ENCODE results near the gene COL7A1. TPM values are rescaled to one million over a fixed set of nuclear protein-coding genes. Genes with fewer than 3 reads are reported as not detected.

The COL7A1 gene
- total and polyA plus RNA-seq, 2 of the 13 experiments (the other 11 are each of a cell fraction or from before 2014, with no cell fraction given): 2.7 to 11.7 TPM

DNA sequence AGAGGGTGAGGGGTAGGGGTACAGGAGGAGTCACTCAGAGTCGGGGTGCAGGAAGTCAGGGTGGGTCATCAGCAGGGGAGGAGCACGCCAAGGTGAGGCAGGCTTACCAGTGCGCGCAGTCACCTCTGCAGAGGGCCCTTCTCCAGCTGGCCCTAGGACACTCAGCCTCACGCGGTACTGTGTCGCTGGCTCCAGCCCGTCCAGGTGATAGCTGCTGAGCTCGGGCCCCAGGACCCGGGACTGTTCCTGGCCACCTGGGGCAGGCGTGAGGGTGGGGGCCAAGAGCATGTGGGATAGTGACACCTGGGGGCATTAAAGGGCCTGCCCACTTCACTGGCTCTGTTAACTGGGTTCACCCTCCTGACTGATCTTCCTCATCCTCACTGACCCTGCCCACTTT, 7.4 kb downstream of the COL7A1 start (continued):
- TF ChIP-seq ETV6 (CRISPR knock-in tag; conservative IDR thresholded peaks at IDR 0.05) (no peak), RARA (CRISPR knock-in tag; IDR thresholded peaks at IDR 0.05) (no peak), FOSL2 (CRISPR knock-in tag; IDR thresholded peaks at IDR 0.05) (no peak), TBP (CRISPR knock-in tag; IDR thresholded peaks at IDR 0.05) (no peak), ZNF577 (CRISPR knock-in tag; IDR thresholded peaks at IDR 0.05; ENCODE audit: borderline replicate concordance, low read depth) (no peak), BRF2 (CRISPR knock-in tag; IDR thresholded peaks at IDR 0.05) (no peak)

- H3K4me1 ChIP-seq (ENCODE audit: insufficient read depth, low read length): peaks cover 24% of the 10 kb centered on the region
- no peak overlapping the region for H3K9ac ChIP-seq (ENCODE audit: insufficient read depth, low read depth, low read length)
- WGBS (ENCODE audit: low lambda C conversion rate): 43% methylated on average over 8 of the region's 8 CpGs
- no peaks in the 10 kb centered on the region for H4K20me1 ChIP-seq (ENCODE audit: insufficient read depth, low read length)
- ChIA-PET POLR2A (no interaction called here), CTCF (ENCODE audit: low intra/inter-chr PET ratio, low total read pairs) (no interaction called here)
- no TSS peak for BruUV-seq (replicated peaks)
- 0 out of 5 replicates have a peak, but pooled peaks cover 0 to 4% of the 10 kb centered on the region in 2 experiments for H3K27me3 ChIP-seq (ENCODE audit: control insufficient read depth in 1 of 2, insufficient read depth in 2 of 2, low read length in 2 of 2)
- no peaks in the 10 kb centered on the region for H3K9me3 ChIP-seq (ENCODE audit: low read length)
- in situ Hi-C loops (cut with HindIII; ENCODE audit: extremely low pct_ligation_motif_present, low pct_unique_long_range_greater_than_20kb): no loop called here
- FAIRE-seq (no peak), ATAC-seq (no peak), DNase-seq (ENCODE audit: low spot score) (no peak)
- TF ChIP-seq, protein P1, sequence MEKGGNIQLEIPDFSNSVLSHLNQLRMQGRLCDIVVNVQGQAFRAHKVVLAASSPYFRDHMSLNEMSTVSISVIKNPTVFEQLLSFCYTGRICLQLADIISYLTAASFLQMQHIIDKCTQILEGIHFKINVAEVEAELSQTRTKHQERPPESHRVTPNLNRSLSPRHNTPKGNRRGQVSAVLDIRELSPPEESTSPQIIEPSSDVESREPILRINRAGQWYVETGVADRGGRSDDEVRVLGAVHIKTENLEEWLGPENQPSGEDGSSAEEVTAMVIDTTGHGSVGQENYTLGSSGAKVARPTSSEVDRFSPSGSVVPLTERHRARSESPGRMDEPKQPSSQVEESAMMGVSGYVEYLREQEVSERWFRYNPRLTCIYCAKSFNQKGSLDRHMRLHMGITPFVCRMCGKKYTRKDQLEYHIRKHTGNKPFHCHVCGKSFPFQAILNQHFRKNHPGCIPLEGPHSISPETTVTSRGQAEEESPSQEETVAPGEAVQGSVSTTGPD (CRISPR knock-in tag; IDR thresholded peaks at IDR 0.05): no peak
- no peak for TF ChIP-seq ZNF761 (CRISPR knock-in tag; conservative IDR thresholded peaks at IDR 0.05)
- TF ChIP-seq NCOR1 (IDR thresholded peaks at IDR 0.05; ENCODE audit: borderline replicate concordance, low read length): no peak
- no peak for TF ChIP-seq REL (CRISPR knock-in tag; conservative IDR thresholded peaks at IDR 0.05)
- no peak for TF ChIP-seq TAF15 (IDR thresholded peaks at IDR 0.05; ENCODE audit: low read depth, low read length, poor library complexity, severe bottlenecking)
- TF ChIP-seq SYNCRIP (IDR thresholded peaks at IDR 0.05; ENCODE audit: insufficient read depth, low read depth, low read length): no peak
- no peak for TF ChIP-seq ZNF101 (CRISPR knock-in tag; IDR thresholded peaks at IDR 0.05; ENCODE audit: borderline replicate concordance, low read depth)
- no peaks in the 10 kb centered on the region for H3K36me3 ChIP-seq (replicated peaks in 1 of 2; ENCODE audit: control insufficient read depth in 1 of 2, insufficient read depth in 2 of 2, low read length in 2 of 2)
- no peak overlapping the region for H3K4me2 ChIP-seq (ENCODE audit: low read depth, low read length)
- intact Hi-C loops (cut with micrococcal nuclease; ENCODE audit: unreplicated experiment): no loop called here
- H3K4me3 ChIP-seq (replicated peaks in 1 of 3; ENCODE audit: insufficient read depth in 1 of 3, low read depth in 2 of 3, low read length in 3 of 3): no peak overlapping the region
- H3K79me2 ChIP-seq (ENCODE audit: insufficient read depth, low read length): no peaks in the 10 kb centered on the region
- H2AFZ ChIP-seq (ENCODE audit: low read length): no peak overlapping the region
- no peak overlapping the region for H3K27ac ChIP-seq (ENCODE audit: extremely low read length, insufficient read depth, low read length)
These were observed 9.7 kb downstream of the COL7A1 start for GRCh38 chr3:48585411-48585810.

Data from HepG2 (cell line).